Mucosa of rectum (tissue), 2 donors: Measurements from ENCODE around the gene GTSE1.

Source experiments
- H3K27ac ChIP-seq, 2 donors: one replicate each; pipeline ENCODE4 v1.7.0; 2013; ENCODE audit warnings: inconsistent platforms in 2 of 2, low read depth in 2 of 2, low read length in 2 of 2
- H3K27me3 ChIP-seq, 2 donors: one replicate each; pipeline ENCODE4 v1.7.0; 2013; ENCODE audit warnings: low read length in 2 of 2; ENCODE audit not compliant: control insufficient read depth in 2 of 2, insufficient read depth in 2 of 2
- H3K36me3 ChIP-seq, 2 donors: one replicate each; pipeline ENCODE4 v1.7.0; 2013; ENCODE audit warnings: low read length in 2 of 2; ENCODE audit not compliant: control insufficient read depth in 2 of 2, insufficient read depth in 2 of 2
- H3K4me1 ChIP-seq, 2 donors: one replicate each; pipeline ENCODE4 v1.7.0; 2013; ENCODE audit warnings: low read length in 2 of 2, mild to moderate bottlenecking in 1 of 2; ENCODE audit not compliant: control insufficient read depth in 2 of 2, insufficient read depth in 2 of 2
- H3K4me3 ChIP-seq, 2 donors: one replicate each; pipeline ENCODE4 v1.7.0; 2013; ENCODE audit warnings: low read length in 2 of 2
- H3K9ac ChIP-seq, 2 donors: one replicate each; pipeline ENCODE4 v1.7.0; 2013; ENCODE audit warnings: low read length in 2 of 2, low read depth in 1 of 2, mild to moderate bottlenecking in 1 of 2
- H3K9me3 ChIP-seq, 2 donors: one replicate each; pipeline ENCODE4 v1.7.0; 2013; ENCODE audit warnings: low read length in 2 of 2; ENCODE audit not compliant: control insufficient read depth in 2 of 2
- donor health status: healthy.
- donor health status: Normal muscosa, but diverticular disease.

Gene GTSE1

GRCh38 chr22:46323162-46323561 lies 26.5 kb downstream of the GTSE1 start:
- no peaks in the 10 kb centered on the region for H3K4me1 ChIP-seq
- peaks cover 0 to 3% of the 10 kb centered on the region in 2 donors for H3K36me3 ChIP-seq
- H3K4me3 ChIP-seq = no peak overlapping the region
- H3K9ac ChIP-seq = no peak overlapping the region
- no peaks in the 10 kb centered on the region for H3K9me3 ChIP-seq
- H3K27me3 ChIP-seq = no peaks in the 10 kb centered on the region
- no peak overlapping the region for H3K27ac ChIP-seq

- Histone ChIP-seq H3K4me3 (no peak overlapping the region), H3K9ac (no peak overlapping the region), H3K27ac (no peak overlapping the region), H3K9me3 (no peaks in the 10 kb centered on the region), H3K36me3 (peaks cover 0 to 5% of the 10 kb centered on the region in 2 donors), H3K4me1 (no peaks in the 10 kb centered on the region), H3K27me3 (no peaks in the 10 kb centered on the region)
These were observed 29.5 kb downstream of the GTSE1 start for GRCh38 chr22:46326066-46326680.

- H3K9ac ChIP-seq = no peak overlapping the region
- no peaks in the 10 kb centered on the region for H3K27me3 ChIP-seq
- no peaks in the 10 kb centered on the region for H3K9me3 ChIP-seq
- H3K4me1 ChIP-seq = no peaks in the 10 kb centered on the region
- no peak overlapping the region for H3K27ac ChIP-seq
- no peak overlapping the region for H3K4me3 ChIP-seq
- H3K36me3 ChIP-seq = peaks cover 0 to 5% of the 10 kb centered on the region in 2 donors
These were observed 31.2 kb downstream of the GTSE1 start for GRCh38 chr22:46327691-46328465.

- H3K27me3 ChIP-seq = no peaks in the 10 kb centered on the region
- no peaks in the 10 kb centered on the region for H3K9me3 ChIP-seq
- peaks cover 0 to 5% of the 10 kb centered on the region in 2 donors for H3K36me3 ChIP-seq
- no peaks in the 10 kb centered on the region for H3K4me1 ChIP-seq
- no peak overlapping the region for H3K4me3 ChIP-seq
- H3K27ac ChIP-seq = no peak overlapping the region
- no peak overlapping the region for H3K9ac ChIP-seq
These were observed 32.1 kb downstream of the GTSE1 start for GRCh38 chr22:46328797-46329196.

- Histone ChIP-seq H3K9ac (no peak overlapping the region), H3K4me1 (no peaks in the 10 kb centered on the region), H3K27ac (no peak overlapping the region), H3K27me3 (no peaks in the 10 kb centered on the region), H3K9me3 (no peaks in the 10 kb centered on the region), H3K4me3 (no peak overlapping the region), H3K36me3 (peaks cover 0 to 5% of the 10 kb centered on the region in 2 donors)
These were observed 32.9 kb downstream of the GTSE1 start for GRCh38 chr22:46329616-46330015.

- Histone ChIP-seq H3K36me3 (peaks cover 0 to 5% of the 10 kb centered on the region in 2 donors), H3K4me3 (no peak overlapping the region), H3K4me1 (no peaks in the 10 kb centered on the region), H3K9ac (no peak overlapping the region), H3K27ac (no peak overlapping the region), H3K9me3 (no peaks in the 10 kb centered on the region), H3K27me3 (no peaks in the 10 kb centered on the region)
These were observed 33.8 kb downstream of the GTSE1 start for GRCh38 chr22:46330426-46330825.

GRCh38 chr22:46331496-46331895 lies 34.8 kb downstream of the GTSE1 start:
- Histone ChIP-seq H3K4me1 (peaks cover 2% of the 10 kb centered on the region in 2 donors), H3K27ac (no peak overlapping the region), H3K9ac (no peak overlapping the region), H3K27me3 (no peaks in the 10 kb centered on the region), H3K36me3 (peaks cover 0 to 3% of the 10 kb centered on the region in 2 donors), H3K9me3 (no peaks in the 10 kb centered on the region), H3K4me3 (no peak overlapping the region)

GRCh38 chr22:46335201-46336118 lies 38.8 kb downstream of the GTSE1 start, which contains the start of gene TRMU:
TRMU (plus strand) TSS chr22:46335714; CDS start chr22:46335765, 51 bp downstream.
- Histone ChIP-seq H3K36me3 (peaks cover 17 to 23% of the 10 kb centered on the region in 2 donors), H3K9ac (peak within 1 kb of the TSS; percentile 70 to 72), H3K27me3 (no peaks in the 10 kb centered on the region), H3K4me3 (peak within 1 kb of the TSS; percentile 85 to 87), H3K4me1 (peaks cover 7 to 8% of the 10 kb centered on the region in 2 donors), H3K9me3 (no peaks in the 10 kb centered on the region), H3K27ac (peak within 1 kb of the TSS; percentile 79 to 82)

- Histone ChIP-seq H3K27me3 (no peaks in the 10 kb centered on the region), H3K4me1 (peaks cover 7 to 8% of the 10 kb centered on the region in 2 donors), H3K27ac (peak overlapping the region in 1 of 2 donors; percentile 82), H3K36me3 (peaks cover 23 to 25% of the 10 kb centered on the region in 2 donors), H3K4me3 (peak overlapping the region; percentile 85 to 87), H3K9ac (peak overlapping the region; percentile 26 to 70), H3K9me3 (no peaks in the 10 kb centered on the region)
These were observed 39.7 kb downstream of the GTSE1 start for GRCh38 chr22:46336119-46337078.
